Omental fat pad (tissue), 4 donors: ENCODE results near the gene MYL4. TPM values are rescaled to one million over a fixed set of nuclear protein-coding genes. Genes with fewer than 3 reads are reported as not detected.

Experiments used
- ATAC-seq: fragments of 150-250 bp; one replicate; pipeline ENCODE4 v1.9.1; 2016; ENCODE audit warnings: mild to moderate bottlenecking, moderate library complexity; ENCODE audit not compliant: low FRiP score
- DNase-seq: peaks from one replicate; pipeline ENCODE4 v3.0.0-alpha.2; 2019; ENCODE audit warnings: low spot score
- total RNA-seq, 4 donors: library from RNA; depleted of rRNA; stranded (reverse); fragments of >200 nt; gene quantifications; one replicate each; pipeline ENCODE4 v1.1.0, GENCODE V29; 2016
- TF ChIP-seq, protein P1 (sequence below), 3 donors: fragments of 450-650 bp; IDR thresholded peaks; one replicate each; pipeline ENCODE4 v1.5.1; 2016 to 2017; ENCODE audit warnings: antibody characterized with exemption in 3 of 3, mild to moderate bottlenecking in 3 of 3, moderate library complexity in 2 of 3

MYL4 gene
- total RNA-seq, 4 donors from 2014 or later = 0.46 to 2.5 TPM; not detected in 2

DNA sequence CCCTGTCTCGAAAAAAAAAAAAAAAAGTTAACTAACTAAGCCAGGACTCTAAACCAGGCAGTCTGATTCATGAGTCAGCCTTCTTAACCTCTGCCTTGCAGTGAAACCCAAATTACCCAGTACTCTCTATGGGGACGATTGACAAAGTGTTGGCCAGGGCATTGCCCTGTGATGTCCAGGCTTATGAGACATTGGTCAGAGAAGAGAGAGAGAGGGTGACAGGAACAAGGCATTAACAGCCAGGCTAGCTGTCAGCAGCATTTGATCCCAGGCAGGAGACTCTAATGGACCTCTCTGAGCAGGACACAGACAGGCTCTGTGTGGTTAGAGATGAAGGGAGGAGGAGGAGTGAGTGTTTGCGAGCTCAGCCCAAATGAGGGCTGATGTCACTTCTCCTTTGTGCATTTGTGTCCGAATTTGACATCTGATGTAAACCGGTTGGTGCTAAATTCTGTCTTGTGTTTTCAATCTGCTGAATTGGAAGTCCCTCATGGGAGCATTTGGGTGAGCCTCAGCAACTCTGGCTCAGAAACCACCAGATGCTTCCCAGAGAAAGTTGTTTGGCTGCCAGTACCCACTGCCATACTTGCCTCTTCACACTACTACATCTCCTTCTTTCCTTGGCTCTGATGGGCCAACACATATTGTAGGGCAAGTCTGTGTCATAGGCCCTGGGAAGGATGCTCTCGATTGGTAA, 4.3 kb upstream of the MYL4 start:
- ATAC-seq = peak; percentile 41
- DNase-seq = no peak
- TF ChIP-seq, protein P1, sequence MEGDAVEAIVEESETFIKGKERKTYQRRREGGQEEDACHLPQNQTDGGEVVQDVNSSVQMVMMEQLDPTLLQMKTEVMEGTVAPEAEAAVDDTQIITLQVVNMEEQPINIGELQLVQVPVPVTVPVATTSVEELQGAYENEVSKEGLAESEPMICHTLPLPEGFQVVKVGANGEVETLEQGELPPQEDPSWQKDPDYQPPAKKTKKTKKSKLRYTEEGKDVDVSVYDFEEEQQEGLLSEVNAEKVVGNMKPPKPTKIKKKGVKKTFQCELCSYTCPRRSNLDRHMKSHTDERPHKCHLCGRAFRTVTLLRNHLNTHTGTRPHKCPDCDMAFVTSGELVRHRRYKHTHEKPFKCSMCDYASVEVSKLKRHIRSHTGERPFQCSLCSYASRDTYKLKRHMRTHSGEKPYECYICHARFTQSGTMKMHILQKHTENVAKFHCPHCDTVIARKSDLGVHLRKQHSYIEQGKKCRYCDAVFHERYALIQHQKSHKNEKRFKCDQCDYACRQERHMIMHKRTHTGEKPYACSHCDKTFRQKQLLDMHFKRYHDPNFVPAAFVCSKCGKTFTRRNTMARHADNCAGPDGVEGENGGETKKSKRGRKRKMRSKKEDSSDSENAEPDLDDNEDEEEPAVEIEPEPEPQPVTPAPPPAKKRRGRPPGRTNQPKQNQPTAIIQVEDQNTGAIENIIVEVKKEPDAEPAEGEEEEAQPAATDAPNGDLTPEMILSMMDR (IDR thresholded peaks at IDR 0.05) = no peak

DNA sequence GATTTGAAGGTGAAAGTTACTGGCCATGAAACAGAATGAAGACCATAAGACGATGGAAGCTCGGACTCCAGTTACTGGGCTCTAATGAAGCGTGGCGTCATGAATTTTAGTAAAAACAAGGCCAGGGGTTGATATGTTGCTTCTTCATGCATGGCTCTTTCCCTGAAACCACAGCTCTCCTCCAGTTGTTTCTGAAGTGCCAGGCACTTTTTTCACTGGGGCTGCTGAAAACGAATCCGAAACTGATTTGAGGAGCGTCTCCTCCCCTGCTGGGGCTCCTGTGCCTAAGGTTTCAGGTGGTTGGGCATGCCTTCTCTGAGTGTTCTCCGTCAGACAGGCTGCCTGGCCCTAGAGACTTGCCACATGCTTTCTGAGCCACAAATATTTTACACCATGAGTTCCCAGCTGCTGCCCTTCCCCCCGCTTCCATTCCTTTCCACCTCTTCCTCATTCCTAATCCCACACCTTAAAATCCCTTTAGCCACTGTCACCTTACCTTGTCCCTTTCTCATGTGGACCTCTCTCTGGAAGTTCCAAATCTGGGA, 3.7 kb upstream of the MYL4 start:
- peak; percentile 56 for ATAC-seq
- TF ChIP-seq, protein P1 (IDR thresholded peaks at IDR 0.05) = no peak

DNA sequence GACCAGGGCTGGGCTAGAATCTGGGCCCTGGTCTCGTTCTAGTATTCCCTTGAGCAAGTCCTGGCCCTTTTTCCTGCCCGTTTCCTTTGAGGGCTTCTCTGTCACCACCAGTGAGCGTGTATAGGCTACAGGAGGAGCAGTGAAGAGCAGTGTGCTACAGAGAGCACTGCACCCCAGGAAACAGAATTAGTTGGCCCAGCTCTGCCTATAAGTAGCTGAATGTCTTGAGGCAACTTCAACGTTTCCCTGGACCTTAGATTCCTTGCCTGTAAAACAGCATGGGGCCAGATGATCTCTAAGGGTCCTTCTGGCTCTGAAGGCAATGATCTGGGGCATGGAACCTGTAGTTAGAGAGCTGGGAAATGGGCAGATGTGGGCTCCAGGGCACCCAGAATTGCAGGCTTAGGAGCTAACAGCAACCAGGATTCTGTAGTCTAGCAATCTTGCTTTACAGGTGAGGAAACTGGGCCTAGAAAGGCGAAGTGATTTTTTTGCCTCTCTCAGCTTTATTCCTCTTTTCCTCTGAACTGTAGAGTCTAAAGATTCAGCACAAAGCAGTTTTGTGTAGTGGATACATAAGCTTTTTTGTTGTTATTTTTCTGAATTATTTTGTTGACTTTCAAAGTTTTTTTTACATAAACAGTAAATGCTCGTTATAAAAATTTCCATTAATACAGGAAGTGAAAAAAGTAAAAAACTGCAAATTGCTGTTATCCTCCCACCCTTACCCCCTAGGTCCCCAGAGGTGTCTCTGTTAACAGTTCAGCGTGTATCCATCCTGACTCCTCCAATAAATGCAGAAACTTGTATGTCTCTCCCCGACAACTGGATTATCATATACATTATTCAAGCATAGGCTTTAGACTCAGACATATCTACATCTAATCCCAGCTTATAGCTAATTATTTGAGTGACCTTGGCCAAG, 1.7 kb upstream of the MYL4 start:
- ATAC-seq (no peak), DNase-seq (no peak)
- TF ChIP-seq, protein P1 (IDR thresholded peaks at IDR 0.05) = no peak

More for the DNA sequence above, 3.7 kb upstream of the MYL4 start:
- DNase-seq = no peak

DNA sequence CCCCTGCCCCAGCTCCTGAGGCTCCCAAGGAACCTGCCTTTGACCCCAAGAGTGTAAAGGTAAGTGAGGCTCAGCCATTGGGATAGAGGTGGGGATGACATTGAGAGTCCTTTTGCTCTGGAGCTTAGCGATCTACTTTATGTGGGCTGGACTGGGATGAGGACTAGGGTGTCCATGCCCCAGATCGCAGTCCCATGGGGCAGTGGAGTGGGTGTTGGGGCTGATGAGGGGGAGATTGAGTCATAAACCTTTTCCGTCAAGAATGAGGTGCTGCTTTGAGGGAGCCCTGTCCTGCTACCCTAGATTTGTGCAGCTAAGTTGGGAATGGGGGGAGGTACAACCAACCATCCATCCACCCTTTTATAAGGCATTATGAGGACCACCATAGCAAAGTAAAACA, 351 bp downstream of the MYL4 start:
- TF ChIP-seq, protein P1 (IDR thresholded peaks at IDR 0.05) = no peak
- ATAC-seq (no peak), DNase-seq (no peak)

DNA sequence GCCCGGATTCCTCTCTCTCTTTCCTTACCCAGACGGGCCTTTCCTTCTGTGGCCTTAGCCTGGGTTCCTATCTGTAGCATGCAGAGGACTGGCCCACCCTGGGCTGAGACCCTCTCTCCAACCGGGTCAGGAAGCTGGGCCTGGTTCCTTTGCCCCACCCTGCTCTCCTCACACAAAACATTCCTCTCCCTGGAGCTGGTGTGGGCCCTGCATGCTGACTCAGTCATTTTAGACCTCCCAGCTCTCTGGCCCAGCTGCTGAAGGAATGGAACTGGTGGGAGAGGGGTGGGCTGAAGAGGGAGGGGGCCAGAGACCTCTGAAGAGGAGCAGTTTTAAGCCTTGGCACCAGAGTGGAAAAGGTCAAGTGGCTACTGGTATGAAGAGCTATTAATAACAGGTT, 957 bp downstream of the MYL4 start:
- TF ChIP-seq, protein P1 (IDR thresholded peaks at IDR 0.05) = no peak
- ATAC-seq = no peak
- DNase-seq = no peak

DNA sequence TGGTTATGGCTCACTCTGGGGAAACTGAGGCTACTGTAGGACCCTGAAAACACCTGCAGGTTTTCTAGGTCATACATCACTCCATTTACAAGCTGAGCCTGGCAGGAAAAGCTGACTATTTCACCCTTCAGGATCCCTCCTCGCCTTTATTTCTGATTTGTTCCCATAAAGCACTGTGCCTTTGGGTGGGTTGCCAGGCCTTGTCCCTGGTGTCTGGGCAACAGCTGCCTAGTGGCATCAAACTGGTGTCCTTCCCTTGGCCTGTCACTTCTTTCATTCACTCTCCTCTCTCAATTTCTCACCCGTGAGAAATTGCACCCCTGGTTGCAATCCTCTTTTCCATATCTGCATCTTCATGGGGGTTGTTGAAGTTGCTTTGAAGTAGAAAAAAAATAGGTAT, 1.6 kb downstream of the MYL4 start:
- TF ChIP-seq, protein P1 (IDR thresholded peaks at IDR 0.05) = no peak
- no peak for ATAC-seq
- no peak for DNase-seq
